ENCODE measurements around the gene FGFR4.

The FGFR4 gene

GRCh38 chr5:177086654-177087397, at the start of gene FGFR4:
TSS of gene FGFR4 (plus strand) at chr5:177086915. CDS start at chr5:177089603, 2,688 bp downstream.
- peak within 1 kb of the TSS; percentile 66 for H3K4me2 ChIP-seq (ENCODE audit: low read depth, low read length, poor library complexity, severe bottlenecking)
- TF ChIP-seq EZH2phosphoT487 (conservative IDR thresholded peaks at IDR 0.05; ENCODE audit: low read length) (no peak), CTCF (IDR thresholded peaks at IDR 0.05; ENCODE audit: insufficient read depth, low read length, poor library complexity, severe bottlenecking) (peak; percentile 81)
- no peaks in the 10 kb centered on the region for H3K79me2 ChIP-seq (ENCODE audit: insufficient read depth, low read length)
- peak within 1 kb of the TSS; percentile 48 for H3K4me3 ChIP-seq (ENCODE audit: insufficient read depth, low read length, poor library complexity, severe bottlenecking)
- H4K20me1 ChIP-seq (ENCODE audit: low read depth, low read length): no peaks in the 10 kb centered on the region
- H3K9ac ChIP-seq (ENCODE audit: low read length): peak within 1 kb of the TSS; percentile 42
- peak within 1 kb of the TSS; percentile 85 for H2AFZ ChIP-seq (ENCODE audit: low read depth, low read length, severe bottlenecking)
- H3K9me2 ChIP-seq (replicated peaks; ENCODE audit: insufficient read depth, low read length): no peaks in the 10 kb centered on the region
- no peaks in the 10 kb centered on the region for H3K9me3 ChIP-seq (ENCODE audit: insufficient read depth, low read length)
- peaks cover 13% of the 10 kb centered on the region for H3F3A ChIP-seq (ENCODE audit: insufficient read depth)
- no peaks in the 10 kb centered on the region for H3K36me3 ChIP-seq (ENCODE audit: low read length)
- H3K27me3 ChIP-seq (ENCODE audit: low read length): no peaks in the 10 kb centered on the region
- peak within 1 kb of the TSS; percentile 14; the same call in 1 of the 2 replicates for H3K27ac ChIP-seq (ENCODE audit: low read depth, low read length)

- Histone ChIP-seq H3K9me3 (ENCODE audit: insufficient read depth, low read length) (no peaks in the 10 kb centered on the region), H3K79me2 (ENCODE audit: insufficient read depth, low read length) (peaks cover 77% of the 10 kb centered on the region), H3K9me2 (replicated peaks; ENCODE audit: insufficient read depth, low read length) (no peaks in the 10 kb centered on the region), H3K27me3 (ENCODE audit: low read length) (no peaks in the 10 kb centered on the region), H3K4me3 (ENCODE audit: insufficient read depth, low read length, poor library complexity, severe bottlenecking) (no peak overlapping the region), H3F3A (ENCODE audit: insufficient read depth) (no peaks in the 10 kb centered on the region), H2AFZ (ENCODE audit: low read depth, low read length, severe bottlenecking) (no peak overlapping the region), H3K9ac (ENCODE audit: low read length) (no peak overlapping the region), H4K20me1 (ENCODE audit: low read depth, low read length) (0 out of 2 replicates have a peak, but pooled peaks cover 4% of the 10 kb centered on the region), H3K27ac (ENCODE audit: low read depth, low read length) (no peak overlapping the region), H3K4me2 (ENCODE audit: low read depth, low read length, poor library complexity, severe bottlenecking) (no peak overlapping the region), H3K36me3 (ENCODE audit: low read length) (peaks cover 5% of the 10 kb centered on the region; the same call in 1 of the 2 replicates)
- TF ChIP-seq CTCF (IDR thresholded peaks at IDR 0.05; ENCODE audit: insufficient read depth, low read length, poor library complexity, severe bottlenecking) (no peak), EZH2phosphoT487 (conservative IDR thresholded peaks at IDR 0.05; ENCODE audit: low read length) (no peak)
Observed at GRCh38 chr5:177036921-177037320, 49.8 kb upstream of the FGFR4 start.

- Histone ChIP-seq H3K27ac (ENCODE audit: low read depth, low read length) (no peak overlapping the region), H3K36me3 (ENCODE audit: low read length) (peaks cover 10% of the 10 kb centered on the region), H3K27me3 (ENCODE audit: low read length) (no peaks in the 10 kb centered on the region), H3K9me3 (ENCODE audit: insufficient read depth, low read length) (no peaks in the 10 kb centered on the region), H3K4me2 (ENCODE audit: low read depth, low read length, poor library complexity, severe bottlenecking) (no peak overlapping the region), H4K20me1 (ENCODE audit: low read depth, low read length) (no peaks in the 10 kb centered on the region), H3K9ac (ENCODE audit: low read length) (no peak overlapping the region), H2AFZ (ENCODE audit: low read depth, low read length, severe bottlenecking) (no peak overlapping the region), H3K4me3 (ENCODE audit: insufficient read depth, low read length, poor library complexity, severe bottlenecking) (no peak overlapping the region), H3F3A (ENCODE audit: insufficient read depth) (no peaks in the 10 kb centered on the region), H3K79me2 (ENCODE audit: insufficient read depth, low read length) (peaks cover 39% of the 10 kb centered on the region), H3K9me2 (replicated peaks; ENCODE audit: insufficient read depth, low read length) (no peaks in the 10 kb centered on the region)
- TF ChIP-seq EZH2phosphoT487 (conservative IDR thresholded peaks at IDR 0.05; ENCODE audit: low read length) (no peak), CTCF (IDR thresholded peaks at IDR 0.05; ENCODE audit: insufficient read depth, low read length, poor library complexity, severe bottlenecking) (no peak)
Observed at GRCh38 chr5:177040814-177041420, 45.8 kb upstream of the FGFR4 start.

Measured in SU-DHL-6 (cell line).